ENCODE results near the gene ACSL3. TPM values are rescaled to one million over a fixed set of nuclear protein-coding genes. Genes with fewer than 3 reads are reported as not detected.

ACSL3 gene
- total RNA-seq, 1 donor from 2014 or later = 107 TPM

DNA sequence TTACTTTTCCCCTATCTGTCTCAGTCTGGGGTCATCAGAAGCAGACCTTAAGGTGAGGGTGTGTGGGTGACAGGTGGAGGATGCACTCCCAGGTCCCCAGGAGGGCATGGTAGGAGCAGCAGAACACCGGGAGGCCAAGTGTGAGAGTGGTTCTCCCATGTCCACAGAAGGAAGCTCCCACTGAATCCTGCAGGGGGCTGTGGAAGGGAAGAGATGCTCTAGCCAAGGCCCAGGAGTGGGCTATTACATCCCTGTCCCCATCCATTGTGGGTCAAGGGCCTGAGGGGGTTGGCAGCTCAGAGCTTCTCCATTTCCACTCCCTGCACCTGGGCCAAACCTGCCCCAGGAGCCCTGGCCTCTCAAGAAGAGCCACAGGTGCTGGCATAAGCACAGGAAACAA, 104.7 kb downstream of the ACSL3 start:
- Mint-ChIP-seq H3K9me3 (ENCODE audit: low read depth) (peaks cover 8% of the 10 kb centered on the region), H3K4me3 (ENCODE audit: unreplicated experiment) (no peak overlapping the region), H3K4me1 (ENCODE audit: low read depth) (peaks cover 6% of the 10 kb centered on the region), H3K27ac (ENCODE audit: unreplicated experiment) (no peak overlapping the region), H3K36me3 (ENCODE audit: low read depth) (no peaks in the 10 kb centered on the region), H3K27me3 (ENCODE audit: low read depth) (no peaks in the 10 kb centered on the region)
- DNase-seq (ENCODE audit: low spot score) = no peak
- TF ChIP-seq, protein P1, sequence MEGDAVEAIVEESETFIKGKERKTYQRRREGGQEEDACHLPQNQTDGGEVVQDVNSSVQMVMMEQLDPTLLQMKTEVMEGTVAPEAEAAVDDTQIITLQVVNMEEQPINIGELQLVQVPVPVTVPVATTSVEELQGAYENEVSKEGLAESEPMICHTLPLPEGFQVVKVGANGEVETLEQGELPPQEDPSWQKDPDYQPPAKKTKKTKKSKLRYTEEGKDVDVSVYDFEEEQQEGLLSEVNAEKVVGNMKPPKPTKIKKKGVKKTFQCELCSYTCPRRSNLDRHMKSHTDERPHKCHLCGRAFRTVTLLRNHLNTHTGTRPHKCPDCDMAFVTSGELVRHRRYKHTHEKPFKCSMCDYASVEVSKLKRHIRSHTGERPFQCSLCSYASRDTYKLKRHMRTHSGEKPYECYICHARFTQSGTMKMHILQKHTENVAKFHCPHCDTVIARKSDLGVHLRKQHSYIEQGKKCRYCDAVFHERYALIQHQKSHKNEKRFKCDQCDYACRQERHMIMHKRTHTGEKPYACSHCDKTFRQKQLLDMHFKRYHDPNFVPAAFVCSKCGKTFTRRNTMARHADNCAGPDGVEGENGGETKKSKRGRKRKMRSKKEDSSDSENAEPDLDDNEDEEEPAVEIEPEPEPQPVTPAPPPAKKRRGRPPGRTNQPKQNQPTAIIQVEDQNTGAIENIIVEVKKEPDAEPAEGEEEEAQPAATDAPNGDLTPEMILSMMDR (IDR thresholded peaks at IDR 0.05) = no peak

DNA sequence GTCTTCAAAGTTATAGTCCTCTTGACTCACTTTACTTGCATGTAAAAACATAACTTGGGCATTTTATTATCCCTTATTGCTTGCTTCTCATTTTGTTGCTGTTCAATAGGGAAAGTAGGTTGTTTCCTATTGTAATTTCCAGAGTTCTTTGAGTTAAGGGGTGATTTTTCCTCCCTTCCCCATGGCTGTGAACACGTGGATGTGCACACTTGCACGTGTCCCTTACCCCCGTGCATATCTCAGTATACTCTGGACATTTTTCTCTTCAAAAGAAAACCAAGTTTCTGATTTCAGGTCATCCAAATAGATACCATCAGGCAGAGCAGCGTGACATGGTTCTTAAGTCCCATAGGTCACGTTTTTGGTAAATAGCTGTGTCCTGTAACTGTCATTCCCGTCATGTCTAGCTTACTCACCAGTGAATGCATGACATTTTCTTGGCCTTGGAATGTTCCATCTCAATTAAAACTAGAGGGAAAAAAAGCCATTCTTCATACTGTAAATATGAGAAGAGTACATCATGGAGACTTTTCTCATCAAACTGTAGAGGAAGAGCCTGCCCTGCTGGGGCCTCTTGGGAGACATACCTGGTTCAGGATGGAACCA, 107.8 kb downstream of the ACSL3 start:
- Mint-ChIP-seq H3K9me3 (ENCODE audit: low read depth) (peaks cover 8% of the 10 kb centered on the region), H3K36me3 (ENCODE audit: low read depth) (no peaks in the 10 kb centered on the region), H3K27ac (ENCODE audit: unreplicated experiment) (no peak overlapping the region), H3K4me1 (ENCODE audit: low read depth) (peaks cover 3% of the 10 kb centered on the region), H3K27me3 (ENCODE audit: low read depth) (no peaks in the 10 kb centered on the region), H3K4me3 (ENCODE audit: unreplicated experiment) (no peak overlapping the region)
- no peak for DNase-seq (ENCODE audit: low spot score)
- TF ChIP-seq, protein P1 (IDR thresholded peaks at IDR 0.05) = no peak

DNA sequence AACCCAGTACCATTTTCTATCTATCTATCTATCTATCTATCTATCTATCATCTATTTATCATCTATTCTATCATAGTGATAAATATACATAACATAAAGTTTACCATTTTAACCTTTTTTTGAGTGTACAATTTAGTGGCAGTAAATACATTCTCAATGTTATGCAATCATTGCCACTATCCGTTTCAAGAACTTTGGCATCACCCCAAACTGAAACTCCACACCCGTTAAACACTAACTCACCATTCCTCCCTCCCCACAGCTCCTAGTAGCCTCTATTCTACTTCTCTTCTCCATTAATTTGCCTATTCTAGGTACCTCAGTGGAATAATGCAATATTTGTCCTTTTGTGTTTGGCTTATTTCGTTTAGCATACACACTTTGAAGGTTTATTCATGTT, 108.7 kb downstream of the ACSL3 start:
- Mint-ChIP-seq H3K4me3 (ENCODE audit: unreplicated experiment) (no peak overlapping the region), H3K36me3 (ENCODE audit: low read depth) (no peaks in the 10 kb centered on the region), H3K9me3 (ENCODE audit: low read depth) (peaks cover 8% of the 10 kb centered on the region), H3K27ac (ENCODE audit: unreplicated experiment) (no peak overlapping the region), H3K27me3 (ENCODE audit: low read depth) (no peaks in the 10 kb centered on the region), H3K4me1 (ENCODE audit: low read depth) (peaks cover 3% of the 10 kb centered on the region)
- no peak for DNase-seq (ENCODE audit: low spot score)
- TF ChIP-seq, protein P1 (IDR thresholded peaks at IDR 0.05) = no peak

DNA sequence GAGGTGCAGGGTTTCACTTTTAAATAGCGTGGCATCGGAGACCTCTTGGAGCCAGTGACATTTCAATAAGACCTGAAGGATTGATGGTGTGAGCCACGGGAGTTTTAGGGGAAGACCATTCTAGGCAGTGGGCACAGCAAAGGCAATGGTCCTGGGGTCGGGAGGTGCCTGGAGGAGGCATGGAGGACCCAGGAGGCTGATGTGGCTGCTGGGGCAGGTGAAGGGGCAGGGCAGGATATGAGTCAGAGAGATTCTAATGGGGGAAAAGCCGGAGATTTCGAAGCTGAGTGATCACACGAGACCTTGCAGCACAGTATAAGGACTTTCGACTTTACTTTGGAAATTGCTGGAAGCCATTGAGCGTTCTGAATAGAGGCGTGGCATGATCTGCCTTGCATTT, 111.6 kb downstream of the ACSL3 start:
- TF ChIP-seq, protein P1 (IDR thresholded peaks at IDR 0.05) = no peak
- Mint-ChIP-seq H3K4me1 (ENCODE audit: low read depth) (peaks cover 12% of the 10 kb centered on the region), H3K27ac (ENCODE audit: unreplicated experiment) (no peak overlapping the region), H3K9me3 (ENCODE audit: low read depth) (peaks cover 2% of the 10 kb centered on the region), H3K36me3 (ENCODE audit: low read depth) (no peaks in the 10 kb centered on the region), H3K27me3 (ENCODE audit: low read depth) (no peaks in the 10 kb centered on the region), H3K4me3 (ENCODE audit: unreplicated experiment) (no peak overlapping the region)
- DNase-seq (ENCODE audit: low spot score) = no peak

DNA sequence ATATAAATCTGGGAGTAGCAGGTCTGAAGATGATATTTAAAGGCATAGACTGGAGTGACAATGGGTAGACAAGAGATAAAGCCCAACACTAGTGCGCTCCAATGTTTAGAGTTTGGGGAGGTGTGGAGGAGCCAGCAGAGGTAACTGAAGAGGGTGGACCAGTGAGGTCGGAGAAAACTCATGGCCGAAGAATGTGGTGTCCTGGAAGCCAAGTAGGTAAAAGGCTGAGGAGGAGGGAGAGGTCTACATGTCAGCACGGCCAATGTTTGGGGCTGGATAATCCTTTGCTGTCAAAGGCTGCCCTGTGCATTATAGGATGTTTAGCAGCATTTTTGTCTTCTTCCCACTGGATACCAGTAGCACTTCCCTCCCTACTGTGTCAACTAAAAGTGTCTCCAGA, 112.4 kb downstream of the ACSL3 start:
- no peak overlapping the region for H3K4me3 Mint-ChIP-seq (ENCODE audit: unreplicated experiment)
- no peaks in the 10 kb centered on the region for H3K27me3 Mint-ChIP-seq (ENCODE audit: low read depth)
- H3K4me1 Mint-ChIP-seq (ENCODE audit: low read depth) = peaks cover 12% of the 10 kb centered on the region
- TF ChIP-seq, protein P1 (IDR thresholded peaks at IDR 0.05) = no peak
- H3K36me3 Mint-ChIP-seq (ENCODE audit: low read depth) = no peaks in the 10 kb centered on the region
- H3K9me3 Mint-ChIP-seq (ENCODE audit: low read depth) = no peaks in the 10 kb centered on the region
- H3K27ac Mint-ChIP-seq (ENCODE audit: unreplicated experiment) = no peak overlapping the region
- no peak for DNase-seq (ENCODE audit: low spot score)

Measured in chondrocyte (in vitro differentiated cells).